Prostate gland (tissue), 2 donors: ENCODE measurements around the gene ZNF576. TPM values are rescaled to one million over a fixed set of nuclear protein-coding genes. Genes with fewer than 3 reads are reported as not detected.
"Not testable (repeated sequence)": the region's sequence is repeated elsewhere in the genome, so short reads cannot be mapped to it uniquely, and the experiment has no call there.

Experiments
- DNase-seq: peaks from one replicate; pipeline ENCODE4 v3.0.0-alpha.2; 2019; ENCODE audit warnings: low spot score
- H3K27ac ChIP-seq, 2 donors: fragments of 200-600 bp; sonication (generic); 2 replicates each; pipeline ENCODE4 v1.5.1; 2017 to 2019
- H3K27me3 ChIP-seq: fragments of 200-600 bp; sonication (generic); replicated peaks from 2 replicates; pipeline ENCODE4 v1.5.1; 2019; ENCODE audit not compliant: insufficient read depth
- H3K36me3 ChIP-seq, 2 donors: fragments of 200-600 bp; sonication (generic); 1 replicate in 1 of 2; 2 replicates in 1 of 2; pipeline versions ENCODE4 v1.5.1 to v1.8.1; 2017 to 2019
- H3K4me1 ChIP-seq: fragments of 200-600 bp; sonication (generic); replicated peaks from 2 replicates; pipeline ENCODE4 v1.5.1; 2019
- H3K4me3 ChIP-seq, 2 donors: fragments of 200-600 bp; sonication (generic); 2 replicates each; pipeline ENCODE4 v1.5.1; 2017 to 2019
- H3K9me3 ChIP-seq: fragments of 200-600 bp; sonication (generic); 2 replicates; pipeline ENCODE4 v1.5.1; 2017
- POLR2A ChIP-seq: fragments of 450-650 bp; IDR thresholded peaks from one replicate; pipeline ENCODE4 v1.6.1; 2016; ENCODE audit warnings: antibody characterized with exemption, mild to moderate bottlenecking
- POLR2AphosphoS5 ChIP-seq: sonication (generic); formaldehyde crosslinking; IDR thresholded peaks from one replicate; pipeline ENCODE4 v1.6.1; 2017; ENCODE audit warnings: antibody characterized with exemption
- WGBS: methylation state at CpG from one replicate; pipeline ENCODE4 v1.1.5; 2018; 5-methylcytosine and 5-hydroxymethylcytosine counted together
- intact Hi-C: fragments of 100-400 bp; cut with DNase I; formaldehyde crosslinking; loops from one replicate; pipeline ENCODE4 v1.14.2; 2022
- total RNA-seq, 2 donors: library from RNA; depleted of rRNA; stranded (reverse); fragments of >200 nt; gene quantifications; one replicate each; pipeline ENCODE4 v1.1.0, GENCODE V29; 2016
- TF ChIP-seq, protein P1 (sequence below), 4 experiments: fragments of 200-600 bp in 2 of 4; fragments of 450-650 bp in 2 of 4; sonication (generic) in 2 of 4; IDR thresholded peaks; 1 replicate in 3 of 4; 2 replicates in 1 of 4; pipeline ENCODE4 v1.5.1; 2016 to 2019; ENCODE audit warnings: antibody characterized with exemption in 4 of 4, mild to moderate bottlenecking in 2 of 4, moderate library complexity in 2 of 4

The ZNF576 gene
- total RNA-seq, 2 donors from 2014 or later = 25.1 to 30.6 TPM

DNA sequence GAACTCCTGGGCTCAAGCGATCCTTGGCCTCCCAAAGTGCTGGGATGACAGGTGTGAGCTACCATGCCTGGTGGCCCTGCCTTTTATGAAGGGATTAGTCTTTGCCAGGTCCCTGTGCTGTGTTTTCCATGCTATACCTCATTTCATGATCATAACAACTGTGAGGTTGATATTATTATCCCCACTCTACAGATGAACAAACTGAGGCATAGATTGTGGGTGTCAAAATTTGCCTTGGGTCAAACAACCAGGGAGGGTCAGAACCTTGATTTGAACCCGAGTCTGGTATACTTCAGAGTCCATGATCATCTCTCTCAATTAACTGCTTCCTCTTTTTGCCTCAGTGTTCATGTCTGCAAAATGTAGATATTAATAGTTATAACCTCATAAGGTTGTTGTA lies 13.9 kb upstream of the ZNF576 start:
- no peaks in the 10 kb centered on the region for H3K36me3 ChIP-seq
- intact Hi-C loops = no loop called here
- 100% methylated on average over 2 of the region's 2 CpGs for WGBS

DNA sequence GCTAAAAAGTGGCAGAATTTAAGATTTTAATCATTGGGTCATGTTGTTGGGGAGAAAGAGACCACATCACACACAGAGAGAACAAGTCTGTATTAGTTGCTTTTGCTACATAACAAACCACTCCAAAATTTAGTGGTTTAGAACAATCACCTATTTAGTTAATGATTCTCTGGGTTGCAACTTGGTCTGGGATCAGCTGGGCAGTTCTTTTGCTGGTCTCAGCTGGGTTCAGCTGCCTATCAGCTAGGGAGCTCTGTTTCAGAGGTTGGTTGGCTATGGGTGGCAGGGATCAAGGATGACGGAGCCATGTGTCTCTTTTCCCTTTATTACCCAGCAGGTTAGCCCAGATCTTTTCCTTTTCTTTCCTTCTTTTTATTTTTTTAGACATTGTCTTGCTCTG lies 11.9 kb upstream of the ZNF576 start:
- no peaks in the 10 kb centered on the region for H3K9me3 ChIP-seq
- H3K36me3 ChIP-seq = peaks cover 0 to 3% of the 10 kb centered on the region in 2 donors
- no peak for DNase-seq
- H3K27me3 ChIP-seq = no peaks in the 10 kb centered on the region
- intact Hi-C loops = no loop called here
- WGBS = 96% methylated on average over 1 of the region's 1 CpG
- no peak overlapping the region for H3K27ac ChIP-seq
- no peaks in the 10 kb centered on the region for H3K4me1 ChIP-seq
- no peak overlapping the region for H3K4me3 ChIP-seq
- no peak for TF ChIP-seq POLR2A
- TF ChIP-seq POLR2AphosphoS5 = no peak
- TF ChIP-seq, protein P1, sequence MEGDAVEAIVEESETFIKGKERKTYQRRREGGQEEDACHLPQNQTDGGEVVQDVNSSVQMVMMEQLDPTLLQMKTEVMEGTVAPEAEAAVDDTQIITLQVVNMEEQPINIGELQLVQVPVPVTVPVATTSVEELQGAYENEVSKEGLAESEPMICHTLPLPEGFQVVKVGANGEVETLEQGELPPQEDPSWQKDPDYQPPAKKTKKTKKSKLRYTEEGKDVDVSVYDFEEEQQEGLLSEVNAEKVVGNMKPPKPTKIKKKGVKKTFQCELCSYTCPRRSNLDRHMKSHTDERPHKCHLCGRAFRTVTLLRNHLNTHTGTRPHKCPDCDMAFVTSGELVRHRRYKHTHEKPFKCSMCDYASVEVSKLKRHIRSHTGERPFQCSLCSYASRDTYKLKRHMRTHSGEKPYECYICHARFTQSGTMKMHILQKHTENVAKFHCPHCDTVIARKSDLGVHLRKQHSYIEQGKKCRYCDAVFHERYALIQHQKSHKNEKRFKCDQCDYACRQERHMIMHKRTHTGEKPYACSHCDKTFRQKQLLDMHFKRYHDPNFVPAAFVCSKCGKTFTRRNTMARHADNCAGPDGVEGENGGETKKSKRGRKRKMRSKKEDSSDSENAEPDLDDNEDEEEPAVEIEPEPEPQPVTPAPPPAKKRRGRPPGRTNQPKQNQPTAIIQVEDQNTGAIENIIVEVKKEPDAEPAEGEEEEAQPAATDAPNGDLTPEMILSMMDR (IDR thresholded peaks at IDR 0.05) = no peak

More for the DNA sequence above, 13.9 kb upstream of the ZNF576 start:
- DNase-seq = no peak
- TF ChIP-seq POLR2AphosphoS5 (no peak), POLR2A (no peak)
- TF ChIP-seq, protein P1 (IDR thresholded peaks at IDR 0.05) = no peak
- no peaks in the 10 kb centered on the region for H3K9me3 ChIP-seq
- H3K4me1 ChIP-seq = no peaks in the 10 kb centered on the region
- no peak overlapping the region for H3K4me3 ChIP-seq
- H3K27me3 ChIP-seq = no peaks in the 10 kb centered on the region
- H3K27ac ChIP-seq = no peak overlapping the region

DNA sequence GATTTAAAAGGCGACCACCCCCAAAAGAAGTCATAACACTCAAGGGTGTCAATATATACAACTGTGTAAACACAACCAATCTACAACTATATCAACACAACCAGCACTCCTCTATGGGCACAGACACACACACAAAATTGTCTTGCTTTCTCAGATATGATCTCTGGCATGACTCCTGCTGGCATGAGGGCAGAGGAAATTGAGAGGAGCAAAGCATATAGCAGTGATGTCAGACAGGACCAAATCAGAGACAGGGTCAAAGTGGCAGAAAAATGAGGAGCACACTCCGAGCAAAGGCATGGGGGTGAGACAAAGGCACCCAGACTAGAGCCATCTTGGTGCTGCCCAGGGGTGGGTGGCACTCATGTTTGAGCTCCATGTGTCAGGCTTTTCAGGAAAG lies 10.0 kb upstream of the ZNF576 start:
- Histone ChIP-seq H3K4me1 (no peaks in the 10 kb centered on the region), H3K27ac (no peak overlapping the region), H3K27me3 (no peaks in the 10 kb centered on the region), H3K9me3 (no peaks in the 10 kb centered on the region), H3K36me3 (peaks cover 0 to 3% of the 10 kb centered on the region in 2 donors), H3K4me3 (no peak overlapping the region)
- WGBS = 23% methylated on average over 2 of the region's 2 CpGs
- intact Hi-C loops = no loop called here
- TF ChIP-seq POLR2A (no peak), POLR2AphosphoS5 (no peak)
- TF ChIP-seq, protein P1 (IDR thresholded peaks at IDR 0.05) = no peak
- DNase-seq = no peak

DNA sequence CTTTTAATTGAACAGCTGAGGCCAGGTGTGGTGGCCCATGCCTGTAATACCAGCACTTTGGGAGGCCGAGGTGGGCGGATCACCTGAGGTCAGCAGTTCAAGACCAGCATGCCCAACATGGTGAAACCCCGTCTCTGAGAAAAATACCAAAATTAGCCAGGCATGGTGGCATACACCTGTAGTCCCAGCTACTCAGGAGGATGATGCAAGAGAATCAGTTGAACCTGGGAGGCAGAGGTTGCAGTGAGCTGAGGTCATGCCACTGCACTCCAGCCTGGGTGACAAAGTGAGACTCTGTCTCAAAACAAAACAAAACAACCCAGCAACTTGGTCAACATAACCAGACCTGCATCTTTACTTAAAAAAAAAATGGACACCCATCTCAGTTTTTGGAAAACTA lies 9.4 kb upstream of the ZNF576 start:
- WGBS = 93% methylated on average over 3 of the region's 3 CpGs
- H3K27me3 ChIP-seq, H3K27ac ChIP-seq, DNase-seq, H3K9me3 ChIP-seq, H3K4me3 ChIP-seq, intact Hi-C loops, H3K36me3 ChIP-seq, H3K4me1 ChIP-seq: not testable (repeated sequence)

DNA sequence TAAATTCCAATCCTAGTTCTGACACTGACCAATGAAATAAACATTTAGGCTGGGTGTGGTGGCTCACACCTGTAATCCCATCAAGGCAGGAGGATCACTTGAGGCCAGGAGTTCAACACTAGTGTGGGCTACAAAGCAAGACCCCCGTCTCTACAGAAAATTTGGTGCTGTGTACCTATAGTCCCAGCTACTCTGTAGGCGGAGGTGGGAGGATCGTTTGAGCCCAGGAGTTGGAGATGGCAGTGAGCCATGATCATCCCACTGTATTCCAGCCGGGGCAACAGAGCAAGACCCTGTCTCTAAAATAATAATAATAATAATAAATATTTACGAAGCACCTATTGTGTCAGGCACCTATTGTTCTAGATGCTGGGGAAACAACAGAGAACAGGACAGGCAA lies 7.1 kb upstream of the ZNF576 start:
- Histone ChIP-seq H3K36me3 (peaks cover 3 to 12% of the 10 kb centered on the region in 2 donors), H3K4me3 (no peak overlapping the region)
- intact Hi-C loops = no loop called here

More for the DNA sequence above, 7.1 kb upstream of the ZNF576 start:
- TF ChIP-seq POLR2AphosphoS5 (no peak), POLR2A (no peak)
- TF ChIP-seq, protein P1 (IDR thresholded peaks at IDR 0.05) = no peak
- Histone ChIP-seq H3K27ac (no peak overlapping the region), H3K9me3 (no peaks in the 10 kb centered on the region), H3K4me1 (peaks cover 4% of the 10 kb centered on the region), H3K27me3 (no peaks in the 10 kb centered on the region)
- no peak for DNase-seq
- WGBS = 84% methylated on average over 5 of the region's 5 CpGs
